Breast epithelium (tissue), 4 donors: ENCODE data around the gene IL32. TPM values are rescaled to one million over a fixed set of nuclear protein-coding genes. Genes with fewer than 3 reads are reported as not detected.
A peak's percentile ranks its signal among the peaks of the same experiment; 100 is the strongest.

Experiments used
- DNase-seq, 2 donors: peaks; one replicate each; pipeline ENCODE4 v3.0.0-alpha.2; 2019; ENCODE audit warnings: low spot score in 2 of 2
- H3K27ac ChIP-seq, 2 donors: fragments of 200-600 bp; sonication (generic) in 1 of 2; one replicate each; pipeline ENCODE4 v1.5.1; 2016 to 2019; ENCODE audit warnings: mild to moderate bottlenecking in 1 of 2
- H3K27me3 ChIP-seq, 2 donors: fragments of 200-600 bp; sonication (generic) in 1 of 2; one replicate each; pipeline versions ENCODE4 v1.5.1 to v1.6.0; 2017 to 2019; ENCODE audit warnings: control low read depth in 1 of 2, mild to moderate bottlenecking in 1 of 2
- H3K36me3 ChIP-seq: fragments of 200-600 bp; one replicate; pipeline ENCODE4 v1.5.1; 2019
- H3K4me1 ChIP-seq, 2 donors: fragments of 200-600 bp; sonication (generic); one replicate each; pipeline ENCODE4 v1.5.1; 2016 to 2019; ENCODE audit warnings: control low read depth in 1 of 2
- H3K4me3 ChIP-seq, 3 donors: fragments of 200-600 bp; sonication (generic); 1 replicate in 2 of 3; 2 replicates in 1 of 3; pipeline ENCODE4 v1.5.1; 2016 to 2019; ENCODE audit warnings: mild to moderate bottlenecking in 3 of 3, moderate library complexity in 2 of 3
- H3K9me3 ChIP-seq, 2 donors: fragments of 200-600 bp; sonication (generic) in 1 of 2; one replicate each; pipeline ENCODE4 v1.5.1; 2016 to 2019; ENCODE audit warnings: control low read depth in 1 of 2
- POLR2A ChIP-seq: fragments of 450-650 bp; IDR thresholded peaks from one replicate; pipeline ENCODE4 v1.6.1; 2016; ENCODE audit warnings: antibody characterized with exemption, mild to moderate bottlenecking, moderate library complexity
- POLR2AphosphoS5 ChIP-seq, 3 donors: sonication (generic); formaldehyde crosslinking; IDR thresholded peaks; one replicate each; pipeline ENCODE4 v1.6.1; 2017; ENCODE audit warnings: antibody characterized with exemption in 3 of 3
- intact Hi-C: fragments of 100-400 bp; cut with DNase I; formaldehyde crosslinking; loops from one replicate; pipeline ENCODE4 v1.15.1; 2023; ENCODE audit warnings: low total_unique reads
- total RNA-seq, 3 donors: library from RNA; depleted of rRNA; stranded (reverse); fragments of >200 nt; gene quantifications; one replicate each; pipeline ENCODE4 v1.1.0, GENCODE V29; 2016
- TF ChIP-seq, protein P1 (sequence below), 3 donors: fragments of 450-650 bp; IDR thresholded peaks; one replicate each; pipeline ENCODE4 v1.5.1; 2016 to 2017; ENCODE audit warnings: antibody characterized with exemption in 3 of 3, mild to moderate bottlenecking in 3 of 3, moderate library complexity in 3 of 3

IL32 gene
- total RNA-seq, 3 donors from 2014 or later = 9.1 to 17.0 (median 12.0) TPM

DNA sequence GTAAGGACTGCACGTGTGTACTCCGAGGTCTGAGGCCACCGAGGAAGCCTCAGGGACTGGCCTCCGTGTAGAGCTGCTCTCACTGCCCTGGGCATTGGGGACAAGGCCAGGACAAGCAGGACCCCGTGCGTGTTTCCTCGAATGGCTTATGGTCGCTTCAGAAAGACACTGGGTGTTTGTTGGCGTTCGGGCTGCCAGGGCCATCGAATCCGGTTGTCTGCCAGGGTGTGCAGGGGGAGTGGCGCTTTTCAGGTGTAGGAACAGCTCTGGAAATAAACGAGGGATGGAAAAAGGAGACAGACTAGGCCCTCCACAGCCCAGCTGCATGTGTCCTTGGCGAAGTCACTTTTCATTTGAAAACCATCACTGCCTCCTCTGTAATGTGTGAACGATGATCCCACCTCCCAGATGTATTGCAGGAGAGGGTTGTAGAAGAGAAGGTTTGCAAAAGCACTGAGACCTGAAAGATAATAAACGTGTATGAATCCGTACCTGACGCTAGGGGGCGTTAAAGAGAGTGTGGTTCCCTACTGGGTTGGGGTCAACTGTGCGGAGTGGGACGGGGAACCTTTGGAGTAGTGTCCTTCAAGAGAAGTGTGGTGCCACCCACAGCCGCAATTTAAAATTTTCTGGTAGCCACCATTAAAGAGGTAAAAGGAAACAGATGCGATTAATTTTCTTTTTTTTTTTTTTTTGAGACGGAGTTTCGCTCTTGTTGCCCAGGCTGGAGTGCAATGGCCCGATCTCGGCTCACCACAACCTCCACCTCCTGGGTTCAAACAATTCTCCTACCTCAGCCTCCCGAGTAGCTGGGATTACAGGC lies 35.8 kb downstream of the IL32 start:
- DNase-seq = no peak
- Histone ChIP-seq H3K4me3 (no peak overlapping the region), H3K27ac (peak overlapping the region in 1 of 2 donors; percentile 34)

DNA sequence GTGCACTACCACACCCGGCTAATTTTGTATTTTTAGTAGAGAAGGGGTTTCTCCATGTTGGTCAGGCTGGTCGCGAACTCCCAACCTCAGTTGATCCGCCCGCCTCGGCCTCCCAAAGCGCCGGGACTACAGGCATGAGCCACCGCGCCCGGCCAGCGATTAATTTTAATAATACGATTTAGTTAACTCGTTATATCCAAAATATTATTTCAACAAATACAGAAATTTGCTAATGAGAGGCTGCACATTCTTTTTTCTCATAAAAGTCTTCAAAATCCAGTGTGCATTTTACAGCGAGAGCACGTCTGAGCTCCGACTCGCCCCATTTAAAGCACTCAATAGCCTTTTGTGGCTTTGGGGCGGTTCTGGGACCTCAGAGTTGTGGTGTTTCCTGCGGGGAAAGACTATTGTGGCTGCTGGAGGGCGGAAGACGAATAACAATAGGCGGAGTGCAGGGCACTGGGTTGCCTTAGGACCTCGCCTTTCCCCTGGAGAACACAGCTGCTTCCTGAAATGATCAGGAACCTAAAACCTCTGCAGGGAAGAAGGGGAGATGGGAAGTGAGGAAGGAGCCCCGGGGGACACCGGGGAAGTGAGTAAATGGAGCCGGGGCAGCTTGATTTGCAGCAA lies 36.5 kb downstream of the IL32 start:
- intact Hi-C loops = no loop called here
- TF ChIP-seq POLR2A = no peak
- peak in 1 of 3 donors; percentile 60 for TF ChIP-seq POLR2AphosphoS5 (IDR thresholded peaks at IDR 0.05)
- TF ChIP-seq, protein P1, sequence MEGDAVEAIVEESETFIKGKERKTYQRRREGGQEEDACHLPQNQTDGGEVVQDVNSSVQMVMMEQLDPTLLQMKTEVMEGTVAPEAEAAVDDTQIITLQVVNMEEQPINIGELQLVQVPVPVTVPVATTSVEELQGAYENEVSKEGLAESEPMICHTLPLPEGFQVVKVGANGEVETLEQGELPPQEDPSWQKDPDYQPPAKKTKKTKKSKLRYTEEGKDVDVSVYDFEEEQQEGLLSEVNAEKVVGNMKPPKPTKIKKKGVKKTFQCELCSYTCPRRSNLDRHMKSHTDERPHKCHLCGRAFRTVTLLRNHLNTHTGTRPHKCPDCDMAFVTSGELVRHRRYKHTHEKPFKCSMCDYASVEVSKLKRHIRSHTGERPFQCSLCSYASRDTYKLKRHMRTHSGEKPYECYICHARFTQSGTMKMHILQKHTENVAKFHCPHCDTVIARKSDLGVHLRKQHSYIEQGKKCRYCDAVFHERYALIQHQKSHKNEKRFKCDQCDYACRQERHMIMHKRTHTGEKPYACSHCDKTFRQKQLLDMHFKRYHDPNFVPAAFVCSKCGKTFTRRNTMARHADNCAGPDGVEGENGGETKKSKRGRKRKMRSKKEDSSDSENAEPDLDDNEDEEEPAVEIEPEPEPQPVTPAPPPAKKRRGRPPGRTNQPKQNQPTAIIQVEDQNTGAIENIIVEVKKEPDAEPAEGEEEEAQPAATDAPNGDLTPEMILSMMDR (IDR thresholded peaks at IDR 0.05) = no peak
- Histone ChIP-seq H3K9me3 (no peaks in the 10 kb centered on the region), H3K27me3 (no peaks in the 10 kb centered on the region), H3K36me3 (no peaks in the 10 kb centered on the region), H3K4me1 (no peaks in the 10 kb centered on the region), H3K27ac (peak overlapping the region in 1 of 2 donors; percentile 34), H3K4me3 (no peak overlapping the region)
- no peak for DNase-seq

More for the DNA sequence above, 35.8 kb downstream of the IL32 start:
- Histone ChIP-seq H3K4me1 (no peaks in the 10 kb centered on the region), H3K27me3 (no peaks in the 10 kb centered on the region), H3K36me3 (no peaks in the 10 kb centered on the region), H3K9me3 (no peaks in the 10 kb centered on the region)
- no peak for TF ChIP-seq POLR2A
- TF ChIP-seq, protein P1 (IDR thresholded peaks at IDR 0.05) = peak in 1 of 3 donors; percentile 23
- intact Hi-C loops = no loop called here

GRCh38 chr16:3106205-3106928 lies 40.9 kb downstream of the IL32 start:
- peak overlapping the region; percentile 47 to 84 (median 66) for H3K4me3 ChIP-seq
- peak overlapping the region; percentile 89 to 97 for H3K27ac ChIP-seq
- intact Hi-C loops = no loop called here
- no peaks in the 10 kb centered on the region for H3K27me3 ChIP-seq
- H3K4me1 ChIP-seq = no peaks in the 10 kb centered on the region
- TF ChIP-seq POLR2AphosphoS5 (IDR thresholded peaks at IDR 0.05) (peak; percentile 58 to 66 (median 66)), POLR2A (peak; percentile 18)
- TF ChIP-seq, protein P1 (IDR thresholded peaks at IDR 0.05) = no peak
- no peaks in the 10 kb centered on the region for H3K9me3 ChIP-seq
- no peaks in the 10 kb centered on the region for H3K36me3 ChIP-seq
- peak; percentile 92 to 93 for DNase-seq

GRCh38 chr16:3112058-3112880 lies 46.8 kb downstream of the IL32 start, which contains the start of gene ZNF205:
Gene ZNF205, plus strand, starts transcription at chr16:3112586. Its CDS starts 845 bp downstream, at chr16:3113431.
- intact Hi-C loops = no loop called here
- Histone ChIP-seq H3K27me3 (no peaks in the 10 kb centered on the region), H3K9me3 (no peaks in the 10 kb centered on the region), H3K4me3 (peak within 1 kb of the TSS; percentile 71 to 94 (median 81)), H3K27ac (peak within 1 kb of the TSS; percentile 68 to 78), H3K36me3 (no peaks in the 10 kb centered on the region), H3K4me1 (peaks cover 3 to 15% of the 10 kb centered on the region in 2 donors)
- DNase-seq = peak; percentile 56 to 73
- TF ChIP-seq POLR2AphosphoS5 (IDR thresholded peaks at IDR 0.05) = peak in 1 of 3 donors; percentile 30
- TF ChIP-seq, protein P1 (IDR thresholded peaks at IDR 0.05) = no peak
